Hematopoietic multipotent progenitor cell treated with erythropoietin and hydrocortisone succinate and interleukin-3 and kit ligand, for 15 days (in vitro differentiated cells): ENCODE measurements around the gene OVCH1.
"Not testable (repeated sequence)": the region's sequence is repeated elsewhere in the genome, so short reads cannot be mapped to it uniquely, and the experiment has no call there.

Experiments
- DNase-seq: peaks from one replicate; pipeline ENCODE4 v3.0.0-alpha.2; 2015; ENCODE audit warnings: low spot score

The OVCH1 gene

GRCh38 chr12:29402437-29402836 lies 95.0 kb downstream of the OVCH1 start:
- DNase-seq: no peak

DNA sequence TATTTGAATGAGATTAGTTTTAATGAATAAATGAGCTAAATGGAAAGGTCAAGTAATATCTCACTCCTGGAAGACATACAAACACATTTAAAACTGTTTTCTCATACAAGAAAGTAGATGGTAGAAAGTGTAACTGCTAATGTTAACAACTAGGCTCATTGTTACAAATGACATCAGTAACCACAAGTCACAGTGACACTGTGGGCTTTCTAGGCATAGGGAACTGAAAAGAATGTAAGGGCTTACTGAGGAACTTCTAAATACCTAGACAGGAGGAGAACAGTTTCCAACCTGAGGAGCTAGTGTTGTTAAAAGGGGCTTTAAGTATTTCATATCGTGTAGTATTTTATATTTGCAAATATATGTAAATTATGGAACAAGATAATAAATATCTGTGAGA lies 99.0 kb downstream of the OVCH1 start:
- no peak for DNase-seq

DNA sequence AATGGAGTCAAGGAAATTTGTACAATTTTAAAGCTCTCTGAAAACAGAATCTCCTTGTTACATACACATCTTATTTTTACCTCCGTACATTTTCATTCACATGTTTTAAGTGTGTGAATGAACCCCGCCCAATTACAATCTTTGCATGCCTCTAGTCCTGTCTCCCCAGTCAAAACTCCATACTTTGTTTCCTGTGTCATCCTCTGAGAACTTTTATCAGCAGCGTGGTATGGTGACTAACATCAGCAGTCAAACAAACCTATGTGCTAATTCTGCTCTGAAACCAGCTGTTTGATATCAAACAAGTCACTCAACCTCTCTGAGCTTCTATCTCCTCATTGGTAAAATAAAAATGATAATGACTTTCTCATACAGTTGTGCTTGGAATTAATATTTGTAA lies 100.7 kb downstream of the OVCH1 start:
- DNase-seq: no peak

- DNase-seq: no peak
These were observed 102.1 kb downstream of the OVCH1 start for GRCh38 chr12:29395356-29395755.

DNA sequence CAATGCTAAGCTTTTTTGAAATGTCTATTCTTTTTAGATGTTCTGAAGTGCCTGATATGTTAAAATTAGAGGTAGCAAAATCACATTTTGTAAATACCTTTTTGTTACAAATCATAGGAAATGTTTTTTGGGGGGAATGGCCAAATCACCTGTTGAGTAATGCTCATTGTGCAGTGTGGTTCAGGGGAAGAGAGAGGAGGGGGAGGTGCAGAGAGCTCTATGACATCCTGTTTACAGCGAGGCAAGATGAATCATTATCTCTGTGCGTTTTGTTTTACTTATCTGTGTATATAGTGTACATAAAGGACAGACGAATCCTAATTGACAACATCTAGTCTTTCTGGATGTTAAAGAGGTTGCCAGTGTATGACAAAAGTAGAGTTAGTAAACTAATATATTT lies 107.1 kb downstream of the OVCH1 start:
- DNase-seq: not testable (repeated sequence)

GRCh38 chr12:29389295-29389919 lies 108.1 kb downstream of the OVCH1 start:
- no peak for DNase-seq

- DNase-seq: not testable (repeated sequence)
These were observed 111.3 kb downstream of the OVCH1 start for GRCh38 chr12:29386084-29386680.

DNA sequence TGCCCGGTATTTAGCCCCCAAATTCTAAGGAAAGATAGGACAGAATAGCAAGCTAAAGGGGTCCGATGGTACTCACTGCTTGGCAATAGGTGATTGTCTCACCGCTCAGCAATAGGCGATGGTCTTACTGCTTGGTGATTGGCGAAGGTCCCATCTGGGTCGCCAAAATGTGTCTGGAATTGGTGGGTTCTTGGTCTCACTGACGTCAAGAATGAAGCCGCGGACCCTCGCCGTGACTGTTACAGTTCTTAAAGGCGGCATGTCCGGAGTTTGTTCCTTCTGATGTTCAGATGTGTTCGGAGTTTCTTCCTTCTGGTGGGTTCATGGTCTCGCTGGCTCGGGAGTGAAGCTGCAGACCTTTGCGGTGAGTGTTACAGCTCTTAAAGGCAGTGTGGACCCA lies 112.3 kb downstream of the OVCH1 start:
- DNase-seq: not testable (repeated sequence)

GRCh38 chr12:29382251-29382650 lies 115.2 kb downstream of the OVCH1 start:
- DNase-seq: no peak

GRCh38 chr12:29380536-29381523 lies 116.7 kb downstream of the OVCH1 start, which contains the start of gene ERGIC2:
TSS of gene ERGIC2 (minus strand) at chr12:29381172. CDS start at chr12:29371633, 9,539 bp downstream.
- DNase-seq: peak; percentile 98
